Medulla oblongata (tissue), 1 donor: ENCODE measurements around the gene KAT8.
"Not testable (repeated sequence)": the region's sequence is repeated elsewhere in the genome, so short reads cannot be mapped to it uniquely, and the experiment has no call there.

ENCODE experiments used
- DNase-seq: peaks from one replicate; pipeline ENCODE4 v3.0.0-alpha.2; 2015; ENCODE audit errors: extremely low spot score

The KAT8 gene

GRCh38 chr16:31083981-31084380 lies 33.5 kb upstream of the KAT8 start:
- no peak for DNase-seq

- DNase-seq = no peak
Observed at GRCh38 chr16:31084584-31085302, 32.7 kb upstream of the KAT8 start.

DNA sequence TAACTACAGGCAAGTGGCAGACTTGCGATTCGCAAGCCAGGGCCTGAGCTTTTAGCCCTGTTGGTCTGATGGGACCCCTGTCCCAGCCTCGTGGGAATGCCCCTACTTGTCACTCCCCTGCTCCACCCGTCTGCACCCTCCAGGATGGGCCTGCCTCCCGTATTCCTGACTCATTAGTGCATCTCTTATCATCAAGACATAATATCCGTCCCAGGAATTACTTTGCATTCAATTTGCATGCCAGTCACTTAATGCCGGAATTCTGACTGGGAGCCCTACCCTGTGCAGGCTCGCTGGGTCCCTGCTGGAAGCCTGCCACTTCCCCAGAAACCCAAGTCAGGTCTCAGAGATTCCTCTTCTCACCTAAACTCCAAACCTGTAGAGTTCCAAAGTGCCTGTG lies 32.1 kb upstream of the KAT8 start:
- DNase-seq = no peak

GRCh38 chr16:31085873-31086628 lies 31.4 kb upstream of the KAT8 start:
- DNase-seq = no peak

DNA sequence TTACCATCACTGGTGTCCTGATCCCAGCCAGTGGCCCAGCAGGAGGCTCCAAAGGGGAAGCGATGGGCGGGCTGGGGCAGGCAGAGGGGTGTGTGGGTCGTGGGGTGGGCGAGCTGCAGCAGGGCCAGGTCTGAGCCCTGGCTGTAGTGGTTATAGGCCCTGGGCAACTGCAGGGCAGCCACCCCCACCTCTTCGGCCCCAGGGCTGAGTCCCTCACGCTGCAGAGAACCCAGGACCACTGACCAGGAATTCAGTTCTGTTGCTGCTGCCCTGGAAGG lies 30.9 kb upstream of the KAT8 start:
- DNase-seq = no peak

GRCh38 chr16:31087481-31087880 lies 30.0 kb upstream of the KAT8 start:
- no peak for DNase-seq

DNA sequence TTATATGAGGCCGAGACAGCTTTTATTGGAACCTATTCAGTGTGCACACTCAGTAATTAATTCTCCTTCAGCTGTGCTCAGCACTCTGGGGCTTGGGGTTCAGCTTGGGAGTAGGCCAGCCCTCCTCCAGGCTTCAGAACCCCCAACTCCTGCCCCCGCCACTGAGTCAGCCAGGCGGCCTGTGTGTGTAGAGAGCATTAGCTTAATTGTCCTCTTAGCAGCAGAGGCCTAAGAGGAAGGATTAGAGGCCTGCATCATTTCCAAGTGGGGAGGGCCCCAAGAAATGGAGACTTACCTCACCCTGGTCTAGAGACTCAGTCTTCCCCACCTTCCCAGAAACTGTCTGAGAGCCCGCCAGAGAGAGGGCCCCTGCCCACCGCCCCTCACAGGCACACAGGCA lies 29.5 kb upstream of the KAT8 start:
- DNase-seq = no peak

DNA sequence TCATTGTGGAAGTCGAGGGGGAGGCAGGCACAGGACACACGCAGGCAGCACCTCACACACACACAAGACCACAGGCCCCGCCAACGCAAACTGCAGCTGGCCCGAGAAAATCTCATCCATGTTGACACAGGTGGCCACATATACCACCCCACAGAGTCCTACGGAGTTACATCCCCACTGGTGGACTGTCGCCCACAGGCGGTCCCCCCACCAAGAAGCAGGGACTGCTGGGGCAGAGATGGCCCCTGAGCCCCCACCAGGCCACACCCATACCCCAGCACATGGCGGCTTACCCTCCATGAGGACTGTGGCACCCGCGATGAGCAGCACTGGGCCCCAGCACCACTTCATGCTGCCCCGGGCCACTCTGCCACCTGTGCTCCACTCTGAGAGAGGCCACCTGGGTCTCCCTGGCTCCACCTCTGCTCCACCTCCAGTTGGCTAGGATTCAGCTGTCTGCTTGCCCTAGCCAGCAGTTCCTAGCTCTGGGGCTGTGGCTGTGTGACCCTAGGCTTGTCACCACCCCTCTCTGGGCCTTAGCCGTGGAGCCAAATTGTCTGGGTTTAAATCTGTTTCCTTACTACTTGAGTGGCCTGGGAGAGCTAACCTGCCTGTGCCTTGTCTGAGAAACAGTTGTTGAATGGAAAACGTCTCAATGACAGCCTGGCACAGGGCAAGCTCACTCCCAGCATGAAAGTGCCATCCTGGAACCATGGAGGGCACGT lies 28.8 kb upstream of the KAT8 start, which contains the start of gene PRSS53:
Gene PRSS53, minus strand, starts transcription at position 485 of the 725 bp plus-strand sequence. Its CDS starts 134 bp downstream, at position 351.
- no peak for DNase-seq

DNA sequence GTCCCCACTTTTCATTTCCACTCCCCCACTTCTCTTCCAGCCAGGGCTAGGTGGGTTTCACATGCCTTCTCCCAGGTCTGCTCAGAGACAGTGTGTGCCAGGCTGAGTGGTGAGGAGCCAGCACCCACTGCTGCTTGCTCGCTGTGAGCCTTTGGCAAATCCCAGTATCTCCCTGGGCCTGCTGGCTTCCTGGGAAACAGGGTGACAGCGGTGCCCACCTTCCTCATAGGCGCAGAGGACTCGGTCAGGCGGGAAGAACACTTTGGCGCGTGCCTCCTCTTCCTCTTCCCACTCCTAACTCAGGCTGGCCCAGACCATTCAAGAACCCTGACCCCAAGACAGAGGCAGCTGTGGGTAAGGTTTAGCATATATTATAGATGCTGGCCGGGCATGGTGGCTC lies 28.3 kb upstream of the KAT8 start:
- DNase-seq = no peak

- DNase-seq = no peak
Observed at GRCh38 chr16:31090540-31090939, 26.9 kb upstream of the KAT8 start.

DNA sequence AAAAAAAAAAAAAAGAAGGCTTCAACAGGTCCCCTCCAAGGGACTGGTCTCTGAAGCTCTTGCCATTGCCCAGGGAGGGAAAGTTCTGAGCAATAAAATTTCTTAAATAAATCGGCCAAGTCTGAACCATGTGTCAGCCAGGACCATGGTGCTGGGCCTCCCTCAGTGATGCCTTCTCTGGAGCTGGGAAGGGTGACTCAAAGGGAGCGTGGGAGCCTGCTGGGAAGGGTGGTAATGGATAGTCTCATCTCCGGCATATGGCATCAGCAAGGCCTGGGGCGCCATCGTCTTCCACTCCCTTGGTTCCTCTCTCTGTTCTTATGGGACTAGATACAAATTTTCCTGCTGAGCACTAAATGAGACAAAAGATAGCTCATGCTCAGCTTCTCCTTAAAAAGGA lies 25.1 kb upstream of the KAT8 start:
- no peak for DNase-seq

- DNase-seq = peak; percentile 62
Observed at GRCh38 chr16:31093132-31093703, 24.2 kb upstream of the KAT8 start.

GRCh38 chr16:31094088-31094423 lies 23.4 kb upstream of the KAT8 start:
- no peak for DNase-seq

DNA sequence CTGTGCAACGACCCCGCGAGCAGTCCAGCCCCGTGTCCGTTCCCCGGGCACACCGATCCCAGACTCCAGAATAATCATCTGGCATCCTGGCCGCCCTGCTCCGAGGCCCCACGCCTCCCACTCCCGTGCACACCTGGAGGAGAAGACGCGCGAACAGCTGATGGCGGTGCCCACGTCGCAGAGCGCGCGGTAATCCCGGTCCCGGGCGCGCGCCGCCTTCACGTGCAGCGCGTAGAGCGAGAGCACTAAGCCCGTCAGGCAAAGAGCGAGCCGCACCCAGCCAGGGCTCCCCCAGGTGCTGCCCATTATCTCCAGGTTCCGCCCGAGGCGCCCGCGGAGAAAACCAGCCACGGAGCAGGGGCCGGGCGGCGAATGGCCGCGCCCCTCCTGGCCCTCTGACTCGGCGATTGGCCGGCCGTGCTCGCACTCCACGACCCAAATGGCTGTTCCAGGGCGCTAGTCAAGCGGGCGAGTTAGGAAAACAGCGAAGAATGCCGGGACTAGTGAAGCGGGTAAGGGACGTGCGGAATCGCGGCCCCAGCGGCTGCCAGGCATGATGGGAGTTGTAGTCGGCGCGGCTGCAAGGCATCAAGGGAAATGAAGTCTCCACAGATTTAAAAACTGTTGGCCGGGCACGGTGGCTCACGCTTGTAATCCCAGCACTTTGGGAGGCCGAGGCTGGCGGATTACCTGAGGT lies 22.9 kb upstream of the KAT8 start, which contains the start of gene VKORC1:
Gene VKORC1, minus strand, starts transcription at position 374 of the 697 bp plus-strand sequence. Its CDS starts 68 bp downstream, at position 306.
- peak; percentile 96 for DNase-seq

GRCh38 chr16:31099860-31100638 lies 17.4 kb upstream of the KAT8 start:
- no peak for DNase-seq

GRCh38 chr16:31100876-31101641 lies 16.4 kb upstream of the KAT8 start:
- DNase-seq = not testable (repeated sequence)

DNA sequence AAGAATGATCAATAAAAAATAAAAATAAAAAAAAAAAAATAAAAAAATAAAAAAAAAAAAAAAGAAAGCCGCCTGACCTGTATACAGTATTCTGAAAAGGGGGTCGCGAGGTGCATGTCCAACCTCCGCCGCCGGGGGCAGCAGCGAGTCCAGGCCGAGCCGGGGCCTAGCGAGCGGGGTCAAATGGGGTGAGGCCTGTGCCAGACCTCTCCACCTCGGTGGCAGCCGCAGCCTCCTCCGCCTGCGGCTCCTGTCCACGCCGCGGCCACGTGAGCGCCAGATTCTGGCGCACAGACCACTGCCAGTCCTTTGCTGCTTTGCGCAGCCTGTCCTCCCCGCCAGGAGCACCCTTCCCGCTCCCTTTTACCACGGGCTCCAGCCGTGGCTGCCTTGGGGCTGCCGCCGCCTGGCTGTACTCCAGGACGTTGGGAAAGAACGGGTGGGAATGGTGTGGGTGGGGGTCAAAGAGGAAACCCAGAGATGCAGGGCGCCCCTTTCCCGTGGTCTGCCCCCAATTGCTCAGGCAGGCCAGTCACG lies 11.7 kb upstream of the KAT8 start:
- peak; percentile 85 for DNase-seq

DNA sequence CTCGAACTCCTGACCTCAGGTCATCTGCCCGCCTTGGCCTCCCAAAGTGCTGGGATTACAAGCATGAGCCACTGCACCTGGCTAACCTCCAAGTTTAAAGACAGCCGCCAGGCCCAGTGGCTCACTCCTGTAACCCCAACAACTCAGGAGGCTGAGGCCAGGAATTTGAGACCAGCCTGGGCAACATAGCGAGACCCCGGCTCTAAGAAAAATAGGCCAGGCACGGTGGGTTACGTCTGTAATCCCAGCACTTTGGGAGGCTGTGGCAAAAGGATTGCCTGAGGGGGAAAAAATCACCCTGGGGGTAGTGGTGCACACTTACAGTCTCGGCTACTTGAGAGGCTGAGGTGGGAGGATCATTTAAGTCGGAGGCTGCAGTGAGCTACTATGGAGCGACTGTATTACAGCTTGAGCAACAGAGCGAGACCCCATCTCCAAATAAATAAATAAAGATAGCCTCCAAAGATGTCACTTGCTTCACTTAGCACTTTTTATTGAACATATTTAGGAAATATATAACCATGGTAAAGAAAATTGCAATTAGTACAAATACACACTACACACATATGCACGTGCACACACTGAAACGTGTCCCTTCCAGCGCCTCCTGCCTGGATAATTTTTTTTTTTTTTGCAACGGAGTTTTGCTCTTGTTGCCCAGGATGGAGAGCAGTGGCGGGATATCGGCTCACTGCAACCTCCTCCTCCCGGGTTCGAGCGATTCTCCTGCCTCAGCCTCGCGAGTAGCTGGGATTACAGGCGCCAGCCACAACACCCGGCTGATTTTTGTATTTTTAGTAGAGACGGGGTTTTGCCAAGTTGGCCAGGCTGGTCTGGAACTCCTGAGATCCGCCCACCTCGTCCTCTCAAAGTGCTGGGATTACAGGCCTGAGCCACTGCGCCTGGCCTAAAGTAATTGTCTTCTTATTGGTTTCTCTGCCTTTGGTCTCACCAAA lies 10.7 kb upstream of the KAT8 start:
- no peak for DNase-seq

- DNase-seq = no peak
Observed at GRCh38 chr16:31107465-31107867, 10.0 kb upstream of the KAT8 start.
